GM21717 (cell line): ENCODE measurements around the gene AP3M1.
"Not testable (repeated sequence)": the region's sequence is repeated elsewhere in the genome, so short reads cannot be mapped to it uniquely, and the experiment has no call there.

ENCODE experiments used
- ATAC-seq: cut with Tn5 transposase; IDR thresholded peaks from one replicate; pipeline ENCODE4 v1.9.1; 2021; ENCODE audit warnings: mild to moderate bottlenecking, moderate library complexity; ENCODE audit not compliant: unreplicated experiment

AP3M1 gene

DNA sequence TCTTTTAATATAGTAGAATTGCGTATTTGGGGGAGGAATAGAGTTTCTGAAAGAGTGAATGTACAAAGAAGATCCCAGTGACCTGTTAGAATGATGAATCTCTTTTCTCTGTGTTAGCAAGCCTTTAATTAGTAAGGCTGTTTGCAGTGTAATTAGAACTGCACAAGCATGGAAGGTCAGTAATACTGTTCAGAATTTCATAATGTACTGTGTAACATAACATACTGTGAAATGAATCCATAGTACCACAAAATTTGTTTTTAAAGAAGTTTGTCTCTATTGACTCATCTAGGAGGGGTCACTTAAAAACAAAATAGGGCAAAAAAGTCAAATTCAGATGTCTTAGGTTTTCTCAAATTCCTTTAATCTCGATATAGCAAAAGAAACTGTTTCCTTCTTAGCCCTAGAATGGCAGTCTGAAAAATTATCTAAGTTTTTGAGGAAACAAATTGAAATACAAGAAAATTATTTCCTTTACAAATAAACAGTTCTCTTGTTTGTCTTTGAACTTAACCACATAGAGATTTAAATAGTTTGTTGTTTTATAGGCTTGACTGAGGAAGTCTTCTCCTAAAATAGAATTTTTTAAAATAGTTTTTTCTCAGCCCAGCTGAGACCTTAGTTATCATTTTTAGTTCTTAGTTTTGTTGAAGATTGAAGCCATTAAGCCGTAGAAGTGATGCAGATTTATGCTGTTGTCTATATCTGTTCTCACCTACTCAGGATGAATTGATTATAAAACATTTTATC lies 12.9 kb upstream of the AP3M1 start:
- no peak for ATAC-seq

DNA sequence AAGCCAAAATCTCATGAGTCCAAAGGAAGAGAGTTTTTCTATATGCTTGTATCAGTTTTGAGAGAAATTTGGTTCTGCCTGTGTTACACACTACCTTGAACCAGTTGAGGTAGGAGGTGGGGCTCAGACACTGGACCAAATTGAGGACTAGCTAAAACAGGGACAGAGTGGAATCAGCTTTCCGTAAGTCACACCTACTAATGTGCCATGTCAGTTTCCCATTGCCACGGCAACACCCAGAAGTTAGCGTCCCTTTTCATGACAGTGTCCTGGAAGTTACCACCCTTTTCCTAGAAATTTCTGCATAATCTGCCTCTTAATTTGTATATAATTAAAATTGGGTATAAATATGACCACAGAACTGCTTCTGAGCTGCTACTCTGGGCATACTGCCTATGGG lies 9.4 kb upstream of the AP3M1 start:
- ATAC-seq = no peak

DNA sequence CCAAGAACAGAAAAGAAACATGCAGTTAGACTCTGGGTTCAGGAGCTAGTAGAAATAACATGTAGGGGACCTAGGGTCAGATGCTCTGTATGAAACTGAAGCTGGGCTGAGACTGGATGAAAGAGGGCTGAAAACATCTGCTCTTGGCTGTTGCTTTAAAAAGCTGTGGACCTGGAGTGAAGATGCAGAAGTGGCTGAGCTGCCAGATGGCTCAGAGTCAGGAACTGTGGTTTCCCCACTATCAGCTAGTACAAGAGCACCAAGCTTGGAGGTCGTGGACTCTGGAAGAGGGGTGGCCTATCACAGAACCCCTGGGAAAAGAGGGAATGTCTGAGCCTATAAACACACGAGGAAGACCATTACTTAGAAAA lies 6.3 kb upstream of the AP3M1 start:
- ATAC-seq = no peak

DNA sequence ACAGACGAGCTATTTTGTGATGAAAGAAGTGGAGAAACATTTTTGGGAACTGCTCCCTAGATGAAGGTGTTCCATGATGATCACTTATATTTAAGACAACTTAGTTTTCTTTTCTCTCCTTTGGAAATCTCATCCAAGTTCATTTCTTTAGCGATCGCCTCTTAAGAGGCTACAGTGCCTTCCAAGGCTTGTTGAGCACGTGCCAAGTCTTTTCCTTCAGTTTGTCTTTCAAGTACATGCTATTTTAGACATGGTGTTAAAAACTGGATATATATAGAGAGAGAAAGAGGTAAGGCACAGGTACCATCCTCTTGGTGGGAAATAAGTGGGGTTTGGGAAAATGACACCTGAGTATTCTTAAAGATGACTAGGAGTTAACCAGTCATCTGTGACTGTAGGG lies 3.0 kb upstream of the AP3M1 start:
- no peak for ATAC-seq

DNA sequence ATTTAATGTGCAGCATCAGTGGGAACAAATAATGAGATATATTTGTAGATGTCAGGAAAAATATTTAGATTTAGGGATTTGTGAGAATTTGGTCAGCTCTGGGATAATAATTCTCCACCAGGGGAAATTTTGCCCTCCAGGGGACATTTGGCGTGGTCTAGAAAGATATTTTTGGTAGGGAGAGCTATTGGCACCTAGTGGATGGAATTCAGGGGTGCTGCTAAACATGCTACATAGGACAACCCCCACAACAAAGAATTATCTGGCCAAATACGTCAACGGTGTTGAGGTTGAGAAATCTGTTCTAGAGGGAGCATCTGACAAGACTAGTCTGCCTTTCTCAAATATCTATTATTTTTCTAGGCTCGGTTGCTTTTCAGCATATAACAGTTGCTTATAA lies 2.5 kb upstream of the AP3M1 start:
- ATAC-seq = no peak

DNA sequence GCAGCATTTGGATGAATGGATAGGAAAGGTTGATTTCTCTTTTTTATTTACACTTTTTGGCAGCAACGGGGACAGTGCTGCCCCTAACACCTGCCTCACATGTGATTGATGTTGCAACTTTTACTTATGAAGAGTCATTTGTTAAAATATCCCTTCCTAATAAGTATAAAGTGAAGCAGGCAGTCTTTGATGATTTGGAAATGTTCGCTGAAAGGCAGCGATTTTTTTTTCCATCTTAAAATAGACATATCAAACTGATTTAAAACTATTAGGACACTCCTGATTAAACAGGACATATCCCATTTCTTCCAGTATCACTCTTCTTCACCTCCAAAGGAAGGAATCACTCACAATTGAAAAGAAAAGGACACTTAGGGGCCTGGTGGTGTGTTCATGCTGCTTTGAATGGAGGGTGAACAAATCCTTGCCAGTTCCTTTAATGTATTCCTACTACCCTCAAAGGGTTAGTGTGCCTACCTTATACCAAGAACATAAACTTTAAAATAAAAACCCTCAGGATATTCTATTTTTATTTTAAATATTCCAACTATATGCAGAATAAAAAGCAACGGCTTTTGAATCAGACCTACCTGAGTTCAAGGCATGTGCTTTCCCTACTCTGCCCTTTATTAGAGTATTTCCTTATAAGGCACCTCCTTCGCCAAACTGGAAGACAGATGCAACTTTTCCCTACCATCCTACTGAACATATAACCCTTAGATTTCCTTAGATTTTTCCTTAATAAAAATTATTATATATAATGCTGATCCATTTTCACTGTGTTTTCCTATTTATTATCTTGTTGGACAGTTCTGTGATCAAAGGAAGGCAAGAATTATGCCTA lies 1.5 kb upstream of the AP3M1 start:
- peak; percentile 4 for ATAC-seq

DNA sequence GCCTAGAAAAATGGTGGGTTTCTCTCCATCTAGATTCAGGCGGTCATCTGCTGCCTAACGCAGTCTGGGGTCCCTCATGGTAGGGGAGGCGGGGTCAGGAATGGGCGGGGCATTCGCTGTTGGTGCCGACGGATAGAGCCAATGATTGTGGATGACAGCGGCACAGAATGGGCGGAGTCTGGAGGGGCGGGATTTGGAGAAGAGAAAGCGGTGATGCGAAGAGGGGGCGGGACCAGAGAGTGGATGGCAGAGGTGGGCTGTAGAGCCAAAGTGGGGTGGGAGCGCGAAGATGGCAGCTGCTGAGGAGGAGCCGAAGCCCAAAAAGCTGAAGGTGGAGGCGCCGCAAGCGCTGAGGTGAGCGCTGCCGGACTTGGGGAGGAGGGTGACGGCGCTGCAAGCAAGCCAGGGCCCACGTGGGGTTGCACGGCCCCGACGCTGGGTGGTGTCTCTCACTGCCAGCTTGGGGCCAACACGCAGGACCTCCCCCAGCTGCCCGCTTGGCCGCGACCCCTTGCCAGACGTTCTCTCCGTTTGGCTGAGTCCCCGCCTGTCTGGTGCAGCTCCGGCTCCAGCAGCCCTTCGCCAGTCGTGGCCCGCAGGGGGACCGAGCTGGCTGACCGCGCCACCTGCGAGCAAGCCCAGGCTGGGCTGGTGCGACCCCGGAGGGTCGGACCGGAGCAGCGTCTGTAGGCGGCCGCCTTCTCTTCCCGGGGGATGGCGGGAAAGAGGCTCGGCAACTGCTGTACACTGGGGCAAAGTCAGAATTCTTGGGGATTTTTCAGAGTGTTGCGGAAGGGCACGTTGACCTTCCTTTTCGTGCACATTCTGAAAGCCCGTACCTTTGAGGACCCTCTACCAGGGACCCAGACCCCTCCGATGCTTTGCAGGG lies 606 bp upstream of the AP3M1 start, which contains the start of gene ADK:
ADK (plus strand) TSS at position 232 of the 889 bp plus-strand sequence; CDS start at position 290, 58 bp downstream.
- peak; percentile 85 for ATAC-seq

DNA sequence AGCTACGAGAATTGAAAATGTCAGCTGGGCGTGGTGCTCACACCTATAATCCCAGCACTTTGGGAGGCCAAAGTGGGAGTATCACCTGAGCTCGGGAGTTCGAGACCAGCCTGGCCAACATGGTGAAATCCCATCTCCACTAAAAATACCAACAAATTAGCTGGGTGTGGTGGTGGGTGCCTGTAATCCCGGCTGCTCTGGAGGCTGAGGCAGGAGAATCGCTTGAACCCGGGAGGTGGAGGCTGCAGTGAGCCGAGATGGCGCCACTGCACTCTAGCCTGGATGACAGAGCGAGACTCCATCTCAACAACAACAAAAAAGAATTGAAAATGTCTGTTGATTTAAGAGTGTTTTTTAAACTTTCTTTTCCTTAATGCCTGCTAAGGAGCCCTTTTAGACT lies 3.6 kb downstream of the AP3M1 start:
- ATAC-seq = not testable (repeated sequence)

DNA sequence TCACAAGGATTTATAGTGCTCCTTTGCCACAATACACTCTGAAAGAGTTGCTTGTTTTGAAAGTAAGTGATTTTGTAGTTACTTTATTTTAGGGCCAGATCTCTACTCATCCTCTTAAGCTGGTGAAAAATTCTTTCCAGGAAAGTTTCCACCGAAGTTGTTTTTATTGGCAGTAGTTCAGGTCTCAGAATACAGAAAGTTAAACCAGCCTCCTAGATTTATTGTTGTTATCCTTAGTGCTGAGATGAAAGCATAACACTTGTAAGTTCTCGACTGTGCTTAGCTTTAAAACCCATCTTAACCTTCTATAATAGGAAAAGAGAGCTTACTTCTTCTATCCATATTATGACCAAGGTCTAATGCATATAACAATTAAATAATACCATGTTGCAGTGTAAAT lies 5.5 kb downstream of the AP3M1 start:
- ATAC-seq = no peak

DNA sequence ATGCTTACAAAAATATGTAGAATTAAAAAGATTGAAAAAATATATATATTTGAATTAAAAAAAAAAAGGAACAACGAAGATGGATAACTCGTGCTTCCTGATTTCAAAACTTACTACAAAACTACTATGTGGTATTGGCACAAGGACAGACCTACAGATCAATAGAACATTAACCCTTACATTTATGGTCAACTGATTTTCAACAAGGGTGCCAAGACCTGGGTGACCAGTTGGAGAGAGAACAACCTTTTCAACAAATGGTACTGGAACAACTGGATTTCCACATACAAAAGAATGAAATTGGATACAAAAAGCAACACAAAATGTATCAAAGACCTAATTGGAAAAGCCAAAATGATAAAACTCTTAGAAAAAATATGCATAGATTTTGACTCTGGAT lies 10.1 kb downstream of the AP3M1 start:
- no peak for ATAC-seq

DNA sequence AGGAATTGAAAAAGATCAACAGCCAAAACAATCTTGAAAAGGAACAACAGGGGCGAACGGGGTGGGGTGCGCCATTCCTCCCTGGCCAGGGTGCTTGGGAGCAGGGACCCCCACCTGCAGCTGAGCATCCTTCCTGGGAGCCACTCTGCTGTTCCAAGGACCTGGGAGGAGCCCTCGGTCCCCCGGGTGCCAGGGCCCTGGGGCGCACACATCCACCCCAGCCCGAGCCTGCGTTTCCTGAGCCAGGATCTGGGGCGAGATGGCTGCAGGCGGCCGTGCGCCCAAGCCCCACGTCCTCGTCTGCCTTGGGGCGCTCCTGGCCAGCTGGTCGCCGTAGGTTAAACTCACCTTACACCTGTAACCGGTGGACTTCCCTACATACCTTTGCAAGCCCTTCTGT lies 10.6 kb downstream of the AP3M1 start:
- ATAC-seq = no peak

DNA sequence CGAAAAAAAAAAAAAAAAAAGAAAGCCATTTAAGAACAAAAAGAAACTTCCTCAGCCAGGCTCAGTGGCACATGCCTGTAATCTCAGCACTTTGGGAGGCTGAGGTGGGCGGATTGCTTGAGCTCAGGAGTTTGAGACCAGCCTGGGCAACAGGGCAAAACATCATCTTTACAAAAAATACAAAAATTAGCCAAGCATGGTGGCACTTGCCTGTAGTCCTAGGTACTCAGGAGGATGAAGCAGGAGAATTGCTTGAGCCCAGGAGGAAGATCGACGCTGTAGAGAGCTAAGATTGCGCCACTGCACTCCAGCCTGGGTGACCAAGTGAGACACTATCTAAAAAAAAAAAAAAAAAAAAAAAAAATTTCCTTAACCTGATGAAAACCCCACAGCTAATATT lies 12.0 kb downstream of the AP3M1 start:
- not testable (repeated sequence) for ATAC-seq

DNA sequence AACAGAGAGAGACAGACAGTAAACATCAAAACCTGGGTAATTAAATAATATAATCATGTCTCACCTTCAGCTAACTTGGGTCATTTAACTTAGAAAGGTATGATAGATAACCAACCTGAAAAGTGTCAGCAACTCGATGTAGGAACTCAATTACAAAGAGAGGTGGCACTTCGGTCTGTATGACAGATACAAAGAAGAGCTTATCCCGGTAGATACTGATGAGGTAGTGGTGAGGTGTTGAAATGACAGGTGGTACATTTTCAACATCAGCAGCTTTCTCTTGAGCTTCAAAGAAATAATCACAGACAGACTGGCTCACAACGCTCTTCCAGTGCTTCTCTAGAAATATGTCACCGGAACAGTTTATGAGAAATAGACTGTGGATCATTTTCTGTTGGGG lies 12.6 kb downstream of the AP3M1 start:
- ATAC-seq = no peak

DNA sequence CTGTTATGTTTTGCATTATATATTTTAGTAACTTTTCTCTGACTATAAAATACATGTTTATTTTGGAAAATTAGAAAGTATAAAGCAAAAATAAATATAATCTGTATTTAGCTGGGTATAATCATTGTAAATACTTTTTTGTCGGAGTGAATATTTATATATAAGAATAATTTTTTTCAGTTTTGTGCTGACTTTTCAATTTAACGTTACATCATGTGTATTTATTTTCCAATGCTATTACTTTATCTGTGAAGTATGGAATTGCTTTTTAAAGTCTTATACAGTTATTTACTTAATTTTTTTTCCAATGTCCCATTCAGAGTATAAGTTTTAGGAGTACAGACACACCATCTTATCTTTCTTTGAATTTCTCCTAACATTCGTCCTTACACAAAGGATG lies 15.2 kb downstream of the AP3M1 start:
- no peak for ATAC-seq

DNA sequence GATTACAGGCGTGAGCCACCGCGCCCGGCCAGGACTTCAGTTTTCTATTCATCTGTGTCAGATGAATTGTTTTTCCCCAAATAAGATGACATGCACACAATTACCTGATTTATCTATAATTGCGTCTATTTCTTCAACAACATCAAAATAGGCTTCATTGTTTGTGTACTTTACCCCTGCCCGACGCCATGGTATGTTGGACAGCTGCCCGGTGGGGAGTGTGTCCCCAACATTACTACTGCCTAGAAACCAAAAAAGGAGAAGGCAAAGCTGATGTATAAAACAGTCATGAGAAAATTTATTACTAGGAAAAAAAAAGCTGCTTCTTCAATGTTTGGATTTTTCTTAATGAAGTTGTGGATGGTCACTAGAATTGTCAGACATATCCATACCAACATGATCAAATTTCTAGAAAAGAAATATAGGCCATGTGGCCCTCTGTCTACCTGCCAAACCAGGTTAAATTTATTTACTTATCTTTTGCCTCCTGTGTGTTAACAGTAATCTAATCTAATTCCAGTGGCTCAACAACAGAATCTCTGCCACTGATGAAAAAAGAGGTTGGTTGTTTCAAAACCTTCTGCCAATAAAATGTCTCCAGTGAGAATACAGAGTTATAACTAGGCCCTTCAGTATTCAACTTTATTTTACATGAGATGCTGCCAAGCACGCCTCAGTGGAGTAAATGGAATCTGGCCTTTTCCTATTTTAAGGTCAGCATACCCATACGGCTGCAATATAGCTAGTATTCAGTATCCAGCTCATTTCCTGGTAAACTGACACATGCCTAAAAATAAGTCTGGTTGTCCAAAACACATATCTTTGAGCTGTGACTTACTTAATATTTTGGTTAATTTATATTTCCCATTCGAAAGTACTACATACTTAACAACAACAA lies 16.5 kb downstream of the AP3M1 start:
- ATAC-seq = no peak

DNA sequence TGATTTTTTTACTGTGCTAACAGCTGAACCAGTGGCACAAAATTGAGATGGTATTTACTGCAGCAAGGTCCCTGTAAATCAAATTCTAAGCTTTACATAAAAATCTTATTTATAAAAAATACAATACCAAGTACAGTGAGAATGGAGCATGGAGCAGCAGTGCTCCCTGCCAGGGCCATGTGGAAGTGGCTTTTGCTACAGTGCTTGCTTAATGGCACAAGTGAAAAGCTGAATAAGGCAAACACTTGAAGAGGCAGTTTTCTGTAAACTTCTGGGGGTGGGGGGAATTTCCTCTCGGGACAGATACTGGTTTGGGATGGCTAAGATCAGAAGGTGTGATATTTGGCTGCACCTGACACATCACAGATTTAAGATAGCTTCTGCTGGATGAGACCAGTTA lies 27.5 kb downstream of the AP3M1 start:
- ATAC-seq = no peak

DNA sequence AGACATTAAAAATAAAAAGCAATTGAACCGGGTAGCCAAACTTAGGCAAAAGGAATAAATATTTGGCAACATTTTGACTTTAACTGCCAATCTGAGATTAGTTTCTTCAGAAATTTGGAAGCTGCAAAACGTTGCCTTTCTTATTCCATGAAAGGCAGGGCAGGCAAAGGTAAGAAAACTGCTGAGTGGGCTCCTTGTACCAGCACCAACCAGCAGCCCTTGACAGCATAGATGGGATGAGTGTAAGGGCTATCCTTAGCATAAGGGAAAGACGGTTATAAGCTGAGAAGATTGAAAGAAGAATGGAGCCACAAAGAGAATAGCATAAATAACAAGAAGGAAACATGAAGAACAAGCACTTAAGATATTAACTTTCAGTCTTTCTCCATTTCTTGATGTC lies 28.6 kb downstream of the AP3M1 start:
- no peak for ATAC-seq

DNA sequence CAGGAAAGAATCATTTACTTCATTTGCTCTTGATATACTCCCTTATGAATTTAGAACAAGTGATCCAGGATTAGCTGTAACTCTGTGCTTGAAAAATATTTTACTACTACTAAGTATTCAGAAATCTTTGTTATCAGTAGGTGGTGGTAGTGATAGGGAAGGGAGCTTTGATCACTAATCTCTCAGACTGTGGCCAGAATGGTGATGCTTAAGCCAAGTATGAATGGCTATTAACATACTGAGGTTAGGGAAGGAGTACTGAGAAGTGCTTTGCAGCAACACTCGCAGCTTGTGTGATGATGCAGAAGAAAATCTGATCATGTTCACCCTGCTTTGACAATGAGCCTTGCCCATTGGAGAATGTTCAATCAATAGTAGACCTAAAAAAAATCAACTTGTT lies 29.3 kb downstream of the AP3M1 start:
- ATAC-seq = no peak

DNA sequence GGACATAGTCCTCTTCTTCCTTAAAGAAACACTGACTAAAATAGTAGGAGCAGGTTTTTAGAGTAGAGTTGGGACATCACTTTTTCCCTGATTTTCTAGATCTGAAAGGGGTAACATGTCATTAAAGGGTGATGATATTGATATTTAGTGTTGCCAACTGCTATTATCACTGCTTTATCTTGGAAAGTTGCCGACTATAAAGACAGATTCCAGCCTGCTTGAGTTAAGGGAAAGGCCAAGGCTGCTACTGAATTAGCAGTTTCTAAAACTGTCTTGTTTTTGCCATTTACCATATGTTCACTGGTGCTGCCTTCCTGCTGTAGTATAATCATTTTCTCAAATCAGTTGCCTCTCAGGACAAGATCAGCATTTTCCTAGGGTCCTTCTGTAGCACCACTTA lies 29.7 kb downstream of the AP3M1 start:
- no peak for ATAC-seq

DNA sequence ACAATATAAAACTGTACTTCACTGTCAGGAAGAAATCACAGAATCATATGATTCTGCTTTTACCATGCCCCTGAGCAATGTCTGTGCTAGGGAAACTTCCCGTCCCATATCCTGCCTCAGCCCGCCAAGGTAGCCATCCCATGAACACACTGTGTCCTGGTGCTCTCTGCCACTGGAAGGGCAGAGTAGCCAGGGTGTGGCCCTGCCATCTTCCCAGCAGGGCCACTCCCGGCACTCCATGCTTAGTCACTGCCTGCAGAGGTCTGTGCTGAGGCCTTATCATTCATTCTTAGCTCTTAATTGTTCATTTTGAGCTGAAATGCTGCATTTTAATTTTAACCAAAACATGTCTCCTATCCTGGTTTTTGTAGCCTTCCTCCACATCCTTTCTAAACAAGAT lies 31.8 kb downstream of the AP3M1 start:
- no peak for ATAC-seq
